ENCODE results near the gene JAK1.

Gene JAK1

DNA sequence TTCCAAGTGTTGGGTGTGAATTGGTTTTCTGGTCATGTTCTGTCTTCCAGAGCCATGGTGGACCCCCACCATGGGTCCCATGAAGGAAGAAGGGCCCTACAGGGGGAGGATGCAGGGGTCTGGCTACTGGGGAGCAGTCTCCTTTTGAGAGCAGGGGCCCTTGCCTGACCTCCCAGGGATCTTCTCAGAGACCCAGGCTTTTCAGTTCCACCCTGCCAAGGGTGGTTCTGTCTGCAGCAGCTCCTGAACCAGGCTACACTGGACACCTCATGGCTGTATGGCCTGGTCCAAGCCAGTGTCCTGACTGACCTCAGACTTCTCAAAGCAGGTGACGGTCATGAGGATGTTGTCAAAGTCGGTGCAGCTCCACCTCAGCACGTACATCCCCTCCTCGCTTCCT, 109.0 kb downstream of the JAK1 start:
- DNase-seq: no peak

DNA sequence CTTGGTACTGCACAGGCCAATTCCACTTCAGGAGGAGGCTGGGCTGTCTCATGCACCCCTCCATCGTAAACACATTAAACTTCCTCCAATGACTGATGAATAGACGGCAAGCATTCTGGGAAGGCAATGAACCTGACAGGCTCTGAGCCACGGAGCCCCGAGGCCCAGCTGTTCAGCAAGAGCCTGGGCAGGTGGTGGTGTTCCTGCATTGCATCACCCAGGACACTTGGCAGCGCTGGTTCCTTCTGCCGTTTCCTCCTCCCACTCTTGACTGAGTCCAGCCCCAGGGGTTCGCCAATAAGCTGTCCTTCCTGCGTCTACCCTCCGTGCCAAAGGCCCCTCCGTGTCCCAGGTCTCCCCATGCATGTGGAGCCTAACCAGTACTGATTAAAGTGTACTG, 109.8 kb downstream of the JAK1 start:
- no peak for DNase-seq

DNA sequence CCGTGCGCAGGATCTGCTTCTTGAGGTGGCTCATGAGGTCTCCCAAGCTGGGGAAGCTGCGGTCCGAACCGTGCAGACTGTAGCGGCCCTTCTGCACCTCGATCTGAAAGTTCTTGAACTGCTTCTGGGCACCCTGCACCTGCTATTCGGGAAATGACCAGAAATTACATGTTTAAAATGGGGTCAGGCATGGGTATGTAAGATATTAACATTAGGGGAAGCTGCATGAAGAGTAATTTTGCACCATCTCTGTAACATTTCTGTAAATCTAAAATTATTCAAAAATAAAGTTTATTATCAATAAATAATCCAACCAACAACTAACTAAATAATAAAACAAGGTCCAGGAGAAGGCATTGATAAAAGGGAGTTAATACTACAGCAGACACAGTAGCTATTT, 110.8 kb downstream of the JAK1 start:
- no peak for DNase-seq

DNA sequence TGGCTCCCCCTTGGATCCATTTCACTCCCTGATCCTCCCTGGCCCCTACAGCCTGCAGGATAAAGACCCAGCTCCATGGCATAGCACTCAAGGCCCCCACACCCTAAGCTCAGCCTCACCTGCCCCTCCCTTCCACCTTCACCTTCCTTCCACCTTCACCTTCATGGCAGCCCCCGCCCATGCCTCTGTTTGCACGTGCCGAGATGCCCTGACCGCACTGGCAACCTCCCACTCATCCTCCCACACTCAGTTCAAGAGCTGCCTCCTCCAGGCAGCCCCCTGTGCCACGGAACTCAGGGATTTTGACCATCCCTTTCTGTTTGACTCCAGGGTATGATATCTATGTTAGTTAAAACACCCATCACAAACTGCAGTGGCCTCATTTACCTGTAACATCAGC, 111.7 kb downstream of the JAK1 start:
- no peak for DNase-seq

DNA sequence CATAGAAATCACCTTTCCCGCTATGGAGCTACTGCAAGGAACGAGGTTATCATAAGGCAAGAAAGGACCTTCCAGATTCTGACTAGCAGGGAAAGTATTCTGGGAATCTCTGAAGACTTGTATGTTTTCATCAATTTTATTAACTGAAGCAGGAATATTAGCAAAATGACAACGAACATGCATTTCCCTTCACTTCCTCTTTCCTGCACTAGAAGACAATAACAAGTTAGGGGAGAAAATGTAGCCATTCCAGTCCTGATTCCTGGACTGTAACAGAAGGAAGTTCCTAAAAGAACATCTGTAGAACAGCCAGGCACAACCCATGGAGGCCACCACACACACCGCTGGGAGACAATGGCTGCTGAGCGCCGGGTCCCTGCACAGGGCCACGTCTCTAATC, 114.7 kb downstream of the JAK1 start:
- DNase-seq: no peak

DNA sequence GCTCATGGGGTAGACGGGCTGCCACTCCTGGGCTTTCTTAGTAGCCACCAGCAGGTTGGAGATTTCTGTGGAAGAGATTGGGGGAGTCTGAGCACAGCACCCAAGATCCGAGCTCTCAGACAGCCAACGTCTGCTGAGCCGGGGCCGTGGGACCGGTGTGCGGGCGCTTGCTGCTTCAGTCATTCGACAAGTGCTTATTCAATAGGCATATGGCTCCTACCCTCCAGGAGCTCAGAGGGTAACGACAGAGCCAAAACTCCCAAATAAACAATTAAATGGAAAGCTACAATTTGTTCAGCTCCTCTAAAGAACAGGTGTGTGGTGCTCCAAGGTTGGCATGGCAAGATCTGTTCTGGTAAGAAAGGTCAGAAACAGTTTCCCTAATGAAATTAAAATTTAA, 115.5 kb downstream of the JAK1 start:
- no peak for DNase-seq

DNA sequence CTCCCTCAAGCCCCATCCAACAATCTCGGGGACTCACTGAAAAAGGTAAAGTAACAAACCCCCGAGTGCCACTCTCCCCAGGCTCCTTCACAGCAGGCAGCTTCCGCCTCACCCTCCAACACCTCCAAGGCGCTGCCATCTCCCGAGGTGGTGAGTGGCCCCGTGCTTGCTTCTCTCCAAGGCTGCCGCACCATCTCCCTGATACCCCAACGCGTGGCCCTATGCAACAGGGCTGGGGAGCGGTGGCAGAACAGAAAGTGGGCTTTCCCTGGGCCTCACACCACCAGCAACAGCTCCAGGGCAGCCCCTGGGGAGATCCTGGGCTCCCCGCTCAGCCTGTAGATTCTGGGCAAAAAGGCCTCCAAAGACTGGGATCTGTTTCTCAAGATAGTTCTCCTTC, 116.4 kb downstream of the JAK1 start:
- DNase-seq: no peak

DNA sequence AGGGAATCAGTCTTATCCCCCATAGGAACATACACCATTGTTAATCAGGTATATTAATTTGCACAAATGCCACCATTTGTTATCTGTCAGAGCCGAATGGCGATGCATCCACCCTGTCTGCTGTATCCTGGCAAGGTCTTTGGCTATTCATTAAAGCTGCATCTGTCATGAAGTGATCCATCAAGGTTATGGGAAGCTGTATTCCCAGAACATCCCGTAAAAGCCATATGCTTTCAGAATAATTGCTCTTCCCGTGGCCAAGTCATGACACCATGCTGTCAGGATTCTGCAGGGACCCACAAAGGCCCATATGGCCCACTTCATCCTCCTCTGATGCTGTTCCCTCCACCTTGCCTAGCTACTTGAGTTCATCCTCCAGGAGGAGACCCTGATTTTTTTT, 117.5 kb downstream of the JAK1 start:
- DNase-seq: no peak

DNA sequence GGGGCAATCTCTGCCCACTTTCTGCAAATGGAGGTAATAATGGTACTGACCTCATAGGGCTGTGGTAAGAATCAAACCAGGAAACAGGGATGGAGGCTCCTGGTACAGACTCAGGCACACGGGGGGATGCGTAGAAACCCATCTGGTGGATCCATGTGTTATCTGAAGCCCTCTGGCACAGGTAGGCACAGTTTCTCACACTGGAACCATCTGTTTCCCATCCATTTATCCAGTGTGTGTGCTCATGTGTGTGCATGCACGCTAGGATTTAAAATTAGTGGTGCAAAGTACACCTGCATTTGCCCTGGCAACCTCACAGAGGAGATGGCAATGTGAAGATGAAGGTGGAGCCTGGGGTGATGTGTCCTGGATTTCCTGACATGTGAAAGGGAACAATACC, 118.2 kb downstream of the JAK1 start:
- no peak for DNase-seq

DNA sequence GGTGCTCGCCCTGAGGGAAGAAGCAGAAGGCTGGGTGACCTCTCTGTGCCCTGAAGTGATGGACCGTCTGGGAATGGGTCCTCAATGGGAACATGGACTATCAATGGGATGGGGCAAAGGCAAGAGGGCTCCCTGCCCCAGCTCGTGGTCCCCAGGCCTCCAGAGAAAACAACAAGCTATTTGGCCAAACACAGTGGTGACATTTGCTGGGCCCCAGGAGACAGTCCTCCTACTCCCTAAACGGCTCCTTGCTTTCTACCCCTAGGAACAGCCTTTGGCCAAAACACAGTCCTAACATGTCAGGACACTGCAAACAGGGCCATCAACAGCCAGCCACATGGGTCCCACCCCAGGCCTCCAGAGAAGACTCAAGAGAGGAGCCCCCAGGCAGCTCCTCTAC, 118.7 kb downstream of the JAK1 start:
- DNase-seq: no peak

DNA sequence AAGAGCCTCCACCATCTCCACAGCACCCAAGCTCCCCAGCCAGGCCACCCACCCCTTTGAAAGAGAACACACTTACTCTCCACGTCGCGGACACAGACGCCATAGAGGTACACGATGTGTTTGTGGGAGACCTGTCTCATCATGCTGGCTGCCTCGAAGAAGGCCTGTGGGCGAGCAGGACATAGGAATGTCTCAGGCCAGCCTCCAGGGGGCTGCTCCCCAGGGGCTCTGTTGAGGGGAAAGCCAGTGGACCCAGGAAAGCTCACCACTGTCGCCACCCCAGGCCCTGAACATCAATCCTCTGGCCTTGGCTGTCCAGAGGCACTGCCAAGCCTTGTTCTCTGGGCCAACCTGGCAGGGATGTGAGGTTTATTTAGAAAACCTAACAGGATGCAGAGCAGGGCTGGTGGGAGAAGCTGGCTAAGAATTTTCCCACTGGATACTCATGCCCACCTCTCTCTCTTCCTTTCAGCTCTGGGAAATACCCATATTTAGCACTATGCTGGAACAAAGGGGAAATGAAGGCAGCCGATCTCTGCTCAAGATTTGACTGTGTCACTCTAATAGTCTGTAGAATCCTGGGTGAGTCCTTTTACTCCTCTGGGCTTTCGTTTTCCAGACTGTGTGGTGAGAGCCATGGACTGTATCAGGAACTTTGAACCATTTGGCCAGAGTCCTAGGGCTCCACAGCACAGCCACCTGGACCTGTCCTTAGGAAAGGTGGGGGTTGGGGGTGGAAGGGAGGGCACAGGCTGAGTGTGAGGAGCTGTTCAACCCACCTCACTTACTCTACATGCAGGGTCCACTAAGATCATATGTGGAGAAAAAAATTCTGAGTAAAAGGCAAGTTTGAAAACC, 119.5 kb downstream of the JAK1 start:
- no peak for DNase-seq

DNA sequence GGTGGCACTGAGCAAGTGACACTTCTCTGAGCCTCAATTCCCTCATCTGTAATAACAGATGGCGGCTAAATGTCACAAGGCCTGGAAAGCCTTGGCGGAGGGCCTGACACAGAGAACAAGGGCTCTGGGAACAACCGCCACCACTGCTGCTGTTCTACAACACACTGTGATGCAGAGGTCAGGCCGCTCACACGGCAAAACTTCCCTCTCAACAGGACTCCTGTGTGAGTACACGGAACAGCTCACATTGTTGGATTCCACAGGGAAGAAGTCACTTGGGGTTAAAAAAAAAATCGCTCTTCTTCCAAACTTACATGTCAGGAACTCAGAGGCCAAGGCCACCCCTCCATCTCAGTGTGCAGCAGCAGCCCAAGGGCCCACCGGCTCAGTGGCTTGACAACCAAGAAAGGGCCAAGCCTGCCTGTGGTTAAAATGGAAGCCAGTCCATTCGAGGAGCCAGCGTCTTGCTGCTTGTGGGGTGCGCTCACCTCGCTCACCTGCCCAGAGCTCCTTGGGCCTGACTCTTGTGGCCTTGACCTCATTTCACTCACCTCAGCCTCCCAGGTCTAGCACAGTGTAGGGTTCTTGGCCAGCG, 120.4 kb downstream of the JAK1 start:
- no peak for DNase-seq

DNA sequence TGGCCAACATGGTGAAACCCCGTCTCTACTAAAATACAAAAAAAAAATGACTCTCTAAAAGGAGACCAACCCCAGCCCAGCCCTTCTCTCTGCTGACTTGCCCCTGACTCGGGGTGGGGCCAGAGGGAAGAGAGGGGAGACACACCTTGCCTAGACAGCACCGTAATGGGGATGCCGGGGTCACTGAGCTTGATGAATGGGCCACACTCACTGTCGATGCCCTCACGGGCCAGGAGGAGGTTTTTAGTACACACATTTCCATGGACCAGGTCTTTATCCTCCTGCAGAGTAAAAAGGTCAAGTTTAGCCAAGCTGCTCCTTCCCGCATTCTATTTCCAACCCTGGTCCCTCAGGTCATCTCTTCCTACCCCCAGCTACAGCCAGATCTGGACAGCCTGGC, 121.7 kb downstream of the JAK1 start:
- DNase-seq: no peak

DNA sequence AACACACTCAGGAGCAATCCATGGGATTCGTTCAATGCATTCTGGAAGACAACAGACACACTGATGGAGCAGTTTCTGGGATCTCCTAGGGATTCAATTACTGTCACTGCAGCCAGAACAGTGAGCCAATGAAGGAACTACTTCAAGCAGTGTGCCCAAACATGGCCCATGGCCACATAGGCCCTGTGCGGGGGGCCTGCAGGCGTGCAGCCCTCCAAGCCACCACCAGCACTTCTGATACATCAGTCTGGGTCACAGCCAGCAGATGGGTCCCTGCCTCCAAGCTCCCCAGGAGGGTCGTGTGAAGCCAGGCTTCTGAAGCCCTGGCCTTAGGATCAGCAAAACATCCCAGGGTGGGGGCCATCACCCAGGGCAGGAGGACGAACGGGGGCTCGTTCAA, 122.2 kb downstream of the JAK1 start:
- no peak for DNase-seq

DNA sequence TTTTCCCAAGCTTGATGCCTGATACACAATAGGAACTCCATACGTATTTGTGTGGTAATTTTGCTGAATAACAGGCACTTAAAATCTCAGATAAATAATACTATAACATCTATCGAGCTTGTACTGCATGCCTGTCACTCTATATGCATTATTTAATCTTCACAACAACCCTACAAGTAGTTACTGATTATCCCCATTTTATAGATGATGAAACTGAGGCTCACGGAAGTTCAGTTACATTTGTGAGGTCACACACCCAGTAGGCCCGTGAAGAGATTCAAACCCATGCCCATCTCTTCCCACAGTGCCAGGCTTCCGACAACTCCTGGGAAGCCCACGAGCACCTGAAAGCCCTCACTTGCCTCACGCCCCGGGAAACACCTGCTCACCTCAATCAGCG, 122.7 kb downstream of the JAK1 start:
- DNase-seq: no peak

DNA sequence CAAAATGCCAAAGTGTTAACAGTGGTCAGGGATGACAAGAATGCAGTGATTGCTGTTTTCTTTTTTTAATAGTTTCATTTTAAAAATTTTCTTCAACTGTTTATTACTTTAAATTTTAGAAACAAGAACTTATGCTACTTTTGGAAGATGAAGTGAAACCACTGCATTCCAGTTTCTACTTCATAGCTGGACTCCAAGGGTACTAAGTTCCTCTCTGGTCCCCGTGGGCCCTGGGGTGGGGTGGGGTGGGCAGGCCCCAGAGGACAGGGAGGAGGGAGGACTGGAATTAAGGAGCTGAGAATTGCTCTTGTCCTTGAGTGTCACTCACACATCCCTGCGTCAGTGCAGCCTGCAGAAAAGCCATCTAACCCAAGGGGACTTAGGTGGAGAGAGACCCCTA, 124.1 kb downstream of the JAK1 start:
- no peak for DNase-seq

DNA sequence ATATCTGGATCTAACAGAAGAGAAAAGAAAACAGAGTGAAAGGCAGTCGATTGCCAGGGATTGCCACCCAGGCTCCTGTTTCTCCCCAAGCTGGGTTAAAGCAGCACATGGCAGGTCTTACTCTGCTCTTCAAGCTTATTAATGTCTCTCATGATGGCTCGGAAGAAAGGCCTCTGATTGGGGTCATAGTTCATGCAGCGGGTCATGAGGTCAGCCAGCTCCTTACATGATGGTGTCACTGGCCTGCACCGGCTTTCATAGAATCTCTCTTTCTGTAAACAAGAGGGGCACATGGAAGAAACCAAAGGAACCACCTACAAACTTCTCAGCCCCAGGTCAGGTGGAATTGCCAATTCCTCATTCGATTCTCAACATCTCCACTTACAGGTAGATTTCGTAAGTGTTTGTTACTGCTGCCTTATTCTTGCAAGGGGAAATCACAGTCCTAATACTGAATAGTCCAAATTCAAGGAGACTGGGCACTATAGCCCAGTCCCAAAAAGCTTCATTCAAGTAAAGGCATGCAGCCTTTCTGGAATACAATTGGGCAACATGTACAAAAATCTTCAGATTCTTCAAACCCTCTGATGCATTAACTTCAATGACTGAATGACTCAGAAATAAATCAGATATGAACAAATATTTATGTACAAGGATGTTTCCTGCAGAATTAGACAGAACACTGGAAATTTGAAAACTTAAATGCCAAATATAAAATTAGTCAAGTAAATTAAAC, 124.9 kb downstream of the JAK1 start:
- no peak for DNase-seq

DNA sequence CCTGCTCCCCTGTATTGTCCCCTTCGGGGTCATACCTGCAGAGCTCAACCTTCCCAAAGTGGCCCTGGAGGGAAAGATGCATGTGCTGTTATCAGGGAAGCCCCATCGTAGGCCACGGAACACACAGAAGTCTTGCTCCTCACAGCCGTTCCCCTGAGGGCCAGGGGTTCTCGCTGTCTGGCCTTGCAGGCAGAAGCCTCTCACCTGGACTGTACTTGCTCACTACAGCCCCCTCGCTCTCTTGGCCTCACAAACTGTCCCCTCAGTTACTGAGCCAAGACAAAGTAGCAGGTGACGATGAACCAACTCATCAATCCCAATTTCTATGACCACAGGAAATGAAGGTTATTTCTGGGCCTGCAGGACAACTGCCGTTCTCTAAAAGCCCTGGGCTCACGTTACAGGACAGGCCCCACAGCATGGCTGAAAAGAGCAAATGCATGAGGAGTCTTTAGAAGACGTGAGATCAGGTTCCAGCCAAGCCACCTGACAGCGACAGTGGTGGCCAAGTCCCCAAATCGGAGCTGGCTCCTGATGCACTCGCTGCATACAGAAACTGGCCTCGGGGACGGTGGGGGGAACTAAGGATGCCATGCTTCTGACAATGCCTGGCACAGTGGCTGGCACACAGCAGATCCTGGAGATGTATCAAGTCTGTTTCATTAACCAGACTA, 126.5 kb downstream of the JAK1 start:
- DNase-seq: no peak

DNA sequence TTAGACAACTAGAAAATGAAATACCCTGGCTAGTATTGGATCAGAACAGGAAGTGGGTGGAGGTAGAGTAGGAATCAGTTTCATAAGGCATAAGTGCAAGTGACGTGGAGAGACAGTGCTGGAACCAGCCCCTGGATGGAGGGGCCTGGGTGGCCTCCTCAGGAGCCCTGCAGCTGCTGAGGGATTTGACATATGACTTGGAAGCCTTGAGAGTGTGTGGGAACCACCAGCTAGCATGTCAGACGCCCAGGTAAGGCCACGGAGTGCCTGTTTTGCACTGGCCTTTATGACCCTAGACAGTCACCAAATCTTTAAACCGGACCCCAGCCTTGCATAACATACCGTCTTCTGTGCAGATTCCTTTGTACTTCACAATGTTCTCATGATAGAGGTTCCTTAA, 127.1 kb downstream of the JAK1 start:
- DNase-seq: no peak

DNA sequence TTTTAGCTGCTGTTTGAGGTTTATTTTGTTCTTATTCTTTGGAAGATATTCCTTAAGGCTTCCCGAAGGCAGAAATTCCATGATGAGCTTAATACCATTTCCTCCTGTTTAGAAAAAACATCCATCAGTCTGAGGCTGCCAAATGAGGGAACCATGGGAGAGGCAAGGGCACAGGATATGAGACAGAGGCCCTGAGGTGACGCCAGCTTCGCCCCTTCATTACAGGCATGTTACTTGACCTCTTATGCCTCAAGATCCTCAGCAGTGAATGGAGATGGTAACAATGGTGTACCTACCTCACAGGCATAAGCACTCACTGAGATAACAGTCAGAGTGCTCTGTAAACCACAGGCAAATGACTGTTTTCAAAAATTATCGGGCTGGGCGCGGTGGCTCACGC, 127.9 kb downstream of the JAK1 start:
- no peak for DNase-seq

DNA sequence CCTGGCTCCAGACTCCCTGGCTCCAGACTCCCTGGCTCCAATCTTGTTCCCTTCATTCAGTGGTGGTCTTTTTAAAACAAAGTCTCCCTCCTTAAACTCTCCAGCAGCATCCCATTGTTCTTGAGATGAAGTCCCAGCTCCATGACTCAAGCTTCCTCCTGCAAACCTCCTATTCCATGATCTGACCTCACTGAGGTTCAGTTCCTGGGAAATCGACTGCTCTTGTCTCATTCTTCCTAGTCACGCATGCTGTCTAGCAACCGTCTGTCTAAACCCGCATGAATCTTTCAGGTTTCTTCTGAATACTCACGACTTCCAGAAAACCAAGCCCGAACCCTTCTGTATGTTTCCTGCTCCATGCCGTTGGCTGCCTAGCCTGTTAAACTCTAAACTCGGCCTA, 129.5 kb downstream of the JAK1 start:
- DNase-seq: no peak

DNA sequence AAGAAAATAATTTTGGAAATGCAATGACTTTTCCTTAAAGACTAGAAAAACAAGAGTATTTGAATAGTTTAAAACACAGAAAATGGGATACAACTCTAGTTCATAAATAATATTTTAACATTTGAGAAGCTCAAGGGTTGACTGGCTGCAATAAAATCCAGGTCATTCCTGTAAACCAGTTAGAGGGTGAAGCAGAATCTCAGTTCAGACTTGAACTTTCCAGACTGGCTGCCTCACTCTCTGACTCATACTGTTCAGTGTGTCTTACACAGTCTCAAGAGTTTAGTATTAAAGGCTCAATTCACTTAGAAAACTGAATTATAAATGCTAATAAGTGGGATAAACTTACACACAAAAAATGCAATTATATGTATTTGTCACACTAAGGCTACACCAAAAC, 131.6 kb downstream of the JAK1 start:
- no peak for DNase-seq

DNA sequence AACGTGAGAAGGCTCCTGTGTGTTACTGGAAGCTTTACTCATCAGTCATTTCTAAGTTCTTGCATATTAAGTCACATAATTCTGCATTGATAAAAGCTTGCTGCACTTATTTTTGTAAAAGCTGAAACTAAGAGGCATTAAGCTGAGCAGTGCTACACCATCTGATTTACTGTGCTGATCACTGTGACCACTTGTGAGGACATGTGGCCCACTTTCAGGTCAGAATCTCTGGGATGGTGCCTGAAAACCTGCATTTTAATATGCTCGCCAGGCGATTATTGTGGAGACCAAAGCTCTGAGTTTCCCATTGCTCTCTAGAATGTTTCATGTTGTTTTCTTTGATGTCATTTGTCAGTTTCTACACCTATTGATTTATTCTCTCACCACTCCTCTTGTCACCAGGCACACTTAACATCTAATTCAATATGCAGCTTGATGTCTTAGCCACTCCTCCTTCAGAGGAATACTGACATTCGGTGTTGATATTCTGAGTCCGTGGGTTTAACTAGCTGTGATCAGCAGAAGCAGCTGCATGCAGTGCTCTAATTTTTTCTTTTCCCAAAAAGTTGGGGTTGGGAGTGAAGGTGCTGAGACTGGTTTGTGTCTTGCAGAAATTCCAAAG, 136.2 kb downstream of the JAK1 start:
- no peak for DNase-seq
